Measurements from ENCODE around the gene EIF2AK2.
A peak's percentile ranks its signal among the peaks of the same experiment; 100 is the strongest.
"Not testable (repeated sequence)": the region's sequence is repeated elsewhere in the genome, so short reads cannot be mapped to it uniquely, and the experiment has no call there.

Gene EIF2AK2

DNA sequence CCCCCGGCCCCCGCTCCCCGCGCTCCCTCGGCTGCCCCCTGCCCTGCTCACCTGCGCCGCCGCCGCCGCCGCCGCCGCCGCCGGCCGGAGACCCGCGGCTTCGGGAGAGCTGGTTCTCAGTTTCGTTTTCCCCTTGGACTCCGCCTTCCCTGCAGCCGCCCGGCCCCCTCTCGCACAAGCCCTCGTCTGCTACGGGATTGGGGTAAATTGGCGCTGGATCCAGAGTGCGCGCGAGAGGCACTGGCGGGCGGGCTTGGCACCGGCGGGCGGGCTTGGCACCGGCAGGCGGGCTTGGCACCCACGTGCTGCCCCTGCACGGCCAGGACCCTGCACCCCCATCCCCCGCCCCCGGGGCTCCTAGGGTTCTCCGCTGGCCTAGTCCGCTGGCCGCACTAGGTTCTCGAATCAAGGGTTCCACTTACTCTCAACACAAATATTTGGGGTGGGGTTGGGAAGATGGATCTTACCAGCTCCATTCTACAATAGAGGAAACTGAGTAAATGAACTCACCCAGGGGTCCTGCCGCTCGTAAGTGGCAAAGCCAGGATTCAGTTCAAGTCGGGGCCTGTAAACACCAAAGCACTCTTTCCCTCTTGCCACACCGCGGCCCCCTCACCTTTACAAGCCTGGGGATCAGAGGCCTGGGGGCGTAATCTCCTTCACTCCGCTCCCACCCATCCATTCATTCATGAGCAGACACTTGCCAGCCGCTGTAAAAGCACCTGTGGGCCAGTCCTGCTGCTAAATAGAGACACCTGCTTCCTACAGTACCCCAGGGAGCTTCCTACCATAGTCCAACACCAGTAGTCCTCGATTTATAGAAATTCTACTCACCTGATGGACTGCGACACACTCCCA is at the start of gene EIF2AK2:
Gene EIF2AK2, minus strand, starts transcription at position 124 of the 858 bp plus-strand sequence. CDS start 9,174 bp downstream, outside the sequence.
- DNase-seq (ENCODE audit: low read depth): peak; percentile 84
- TF ChIP-seq, protein P1, sequence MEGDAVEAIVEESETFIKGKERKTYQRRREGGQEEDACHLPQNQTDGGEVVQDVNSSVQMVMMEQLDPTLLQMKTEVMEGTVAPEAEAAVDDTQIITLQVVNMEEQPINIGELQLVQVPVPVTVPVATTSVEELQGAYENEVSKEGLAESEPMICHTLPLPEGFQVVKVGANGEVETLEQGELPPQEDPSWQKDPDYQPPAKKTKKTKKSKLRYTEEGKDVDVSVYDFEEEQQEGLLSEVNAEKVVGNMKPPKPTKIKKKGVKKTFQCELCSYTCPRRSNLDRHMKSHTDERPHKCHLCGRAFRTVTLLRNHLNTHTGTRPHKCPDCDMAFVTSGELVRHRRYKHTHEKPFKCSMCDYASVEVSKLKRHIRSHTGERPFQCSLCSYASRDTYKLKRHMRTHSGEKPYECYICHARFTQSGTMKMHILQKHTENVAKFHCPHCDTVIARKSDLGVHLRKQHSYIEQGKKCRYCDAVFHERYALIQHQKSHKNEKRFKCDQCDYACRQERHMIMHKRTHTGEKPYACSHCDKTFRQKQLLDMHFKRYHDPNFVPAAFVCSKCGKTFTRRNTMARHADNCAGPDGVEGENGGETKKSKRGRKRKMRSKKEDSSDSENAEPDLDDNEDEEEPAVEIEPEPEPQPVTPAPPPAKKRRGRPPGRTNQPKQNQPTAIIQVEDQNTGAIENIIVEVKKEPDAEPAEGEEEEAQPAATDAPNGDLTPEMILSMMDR (conservative IDR thresholded peaks at IDR 0.05; ENCODE audit: low read length): no peak
- H3K4me3 ChIP-seq (ENCODE audit: low read length): peak within 1 kb of the TSS; percentile 83

DNA sequence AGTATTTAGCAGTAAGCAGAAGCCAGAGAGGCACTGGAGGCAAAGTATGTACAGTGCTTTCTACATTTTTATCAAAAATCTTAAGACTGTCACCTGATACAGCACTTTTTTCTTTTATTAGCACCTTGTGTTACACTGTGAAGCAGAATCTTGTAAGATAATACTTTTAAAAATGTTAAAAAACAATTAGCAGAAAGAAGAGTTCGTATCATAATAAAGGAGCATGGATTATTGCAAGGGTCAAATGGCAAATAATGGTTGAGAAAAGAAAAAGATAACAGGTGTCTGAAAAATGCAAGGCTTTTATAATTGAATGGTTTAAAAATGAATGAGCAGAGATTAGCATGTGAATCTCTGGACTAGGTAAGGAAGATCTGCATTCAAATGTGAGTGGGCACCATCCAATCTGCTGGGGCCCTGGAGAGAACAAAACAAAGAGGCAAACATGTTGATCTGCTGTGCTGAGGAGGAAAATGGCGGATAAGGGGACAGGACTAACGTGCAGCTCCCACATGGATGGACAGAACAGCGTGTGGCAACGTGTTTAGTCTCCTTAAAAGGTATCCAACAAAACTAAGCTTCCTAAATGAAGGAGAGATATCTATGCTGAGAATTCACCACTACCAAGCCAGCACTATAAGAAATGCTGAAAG is 49.0 kb upstream of the EIF2AK2 start:
- no peak for DNase-seq (ENCODE audit: low read depth)
- H3K4me3 ChIP-seq (ENCODE audit: low read length): no peak overlapping the region
- TF ChIP-seq, protein P1 (conservative IDR thresholded peaks at IDR 0.05; ENCODE audit: low read length): no peak

DNA sequence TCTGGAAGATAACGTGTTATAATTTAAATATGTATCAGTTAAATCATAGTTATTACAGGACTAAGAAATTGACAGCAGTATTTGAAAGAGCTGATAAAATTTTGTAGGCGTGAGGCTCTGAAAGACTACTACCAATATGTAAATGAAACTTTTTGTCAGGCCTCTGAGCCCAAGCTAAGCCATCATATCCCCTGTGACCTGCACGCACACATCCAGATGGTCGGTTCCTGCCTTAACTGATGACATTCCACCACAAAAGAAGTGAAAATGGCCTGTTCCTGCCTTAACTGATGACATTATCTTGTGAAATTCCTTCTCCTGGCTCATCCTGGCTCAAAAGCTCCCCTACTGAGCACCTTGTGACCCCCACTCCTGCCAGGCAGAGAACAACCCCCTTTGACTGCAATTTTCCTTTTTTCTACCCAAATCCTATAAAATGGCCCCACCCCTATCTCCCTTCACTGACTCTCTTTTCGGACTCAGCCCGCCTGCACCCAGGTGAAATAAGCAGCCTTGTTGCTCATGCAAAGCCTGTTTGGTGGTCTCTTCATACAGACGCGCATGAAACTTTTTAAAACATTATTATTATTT is 48.4 kb upstream of the EIF2AK2 start:
- not testable (repeated sequence) for H3K4me3 ChIP-seq (ENCODE audit: low read length); DNase-seq (ENCODE audit: low read depth)

DNA sequence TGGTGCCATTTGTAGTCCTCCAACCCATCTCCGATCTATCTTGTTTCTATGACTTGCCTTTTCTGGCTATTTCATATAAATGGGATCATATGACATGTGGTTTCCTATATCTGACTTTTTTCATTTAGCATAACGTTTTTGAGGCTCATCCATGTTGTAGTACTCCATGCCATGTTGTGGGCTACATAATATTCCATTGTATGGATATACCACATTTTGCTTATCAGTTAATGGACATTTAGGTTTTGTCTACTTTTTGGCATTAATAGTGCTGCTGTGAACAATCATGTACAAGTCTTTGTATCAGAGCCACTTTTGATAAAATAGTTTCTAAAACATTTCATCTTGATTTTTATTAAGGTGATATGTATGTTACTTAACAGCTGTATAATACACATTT is 46.9 kb upstream of the EIF2AK2 start:
- H3K4me3 ChIP-seq (ENCODE audit: low read length): no peak overlapping the region

DNA sequence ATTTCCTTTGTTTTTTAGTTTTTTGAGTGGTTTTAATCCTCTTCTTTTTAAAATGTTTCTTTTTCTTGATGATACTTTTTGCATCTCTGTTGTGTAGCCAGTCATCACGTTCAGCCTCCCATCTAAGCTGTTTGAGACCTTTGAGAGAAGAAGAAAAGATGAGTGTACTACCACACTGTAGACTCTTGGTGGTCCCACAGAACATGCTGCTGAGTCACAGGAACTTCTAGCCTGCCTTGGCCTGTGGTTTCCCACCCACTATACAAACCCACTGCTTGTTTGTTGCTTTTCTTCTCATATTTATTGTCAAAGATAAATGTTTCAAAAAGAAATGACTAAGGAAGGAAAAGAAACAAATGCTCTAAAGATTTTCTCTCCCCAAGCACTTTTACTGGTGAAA is 45.0 kb upstream of the EIF2AK2 start:
- no peak overlapping the region for H3K4me3 ChIP-seq (ENCODE audit: low read length)
- no peak for DNase-seq (ENCODE audit: low read depth)
- TF ChIP-seq, protein P1 (conservative IDR thresholded peaks at IDR 0.05; ENCODE audit: low read length): no peak

More for the DNA sequence above, 46.9 kb upstream of the EIF2AK2 start:
- no peak for DNase-seq (ENCODE audit: low read depth)
- TF ChIP-seq, protein P1 (conservative IDR thresholded peaks at IDR 0.05; ENCODE audit: low read length): no peak

DNA sequence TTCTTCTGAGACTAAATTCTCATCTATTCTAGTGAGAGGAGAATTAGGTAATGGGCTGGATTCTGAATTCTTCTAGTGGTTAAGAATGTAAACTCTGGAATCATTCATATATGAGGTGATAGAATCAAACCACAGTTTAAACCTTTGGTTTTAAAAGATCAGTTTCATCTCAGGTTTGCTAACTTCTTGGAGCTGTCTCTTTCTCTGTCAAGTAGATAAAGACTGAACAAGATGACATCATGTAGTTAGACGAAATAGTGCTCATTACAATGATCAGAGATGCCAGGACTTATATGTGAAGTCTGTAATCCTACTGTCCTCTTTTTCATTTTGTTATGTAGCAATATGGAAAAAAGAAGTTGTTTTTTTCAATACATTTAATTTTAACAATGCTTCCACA is 44.4 kb upstream of the EIF2AK2 start:
- no peak for DNase-seq (ENCODE audit: low read depth)
- TF ChIP-seq, protein P1 (conservative IDR thresholded peaks at IDR 0.05; ENCODE audit: low read length): no peak
- H3K4me3 ChIP-seq (ENCODE audit: low read length): no peak overlapping the region

DNA sequence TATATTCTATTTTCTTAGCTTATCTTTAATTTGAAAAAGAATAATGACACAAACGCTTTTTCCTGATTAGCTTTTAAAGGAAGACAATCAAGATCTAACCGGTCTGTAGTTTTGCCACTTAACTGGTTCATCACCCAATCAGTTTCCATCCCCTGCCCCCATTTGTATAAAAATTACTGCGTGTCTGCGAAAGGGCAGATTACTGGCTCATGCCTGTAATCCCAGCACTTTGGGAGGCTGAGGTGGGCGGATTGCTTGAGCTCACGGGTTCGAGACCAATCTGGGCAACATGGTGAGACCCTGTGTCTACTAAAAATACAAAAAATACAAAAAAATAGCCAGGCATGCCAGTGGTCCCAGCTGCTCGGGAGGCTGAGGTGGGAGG is 41.9 kb upstream of the EIF2AK2 start:
- DNase-seq (ENCODE audit: low read depth): no peak
- TF ChIP-seq, protein P1 (conservative IDR thresholded peaks at IDR 0.05; ENCODE audit: low read length): no peak
- no peak overlapping the region for H3K4me3 ChIP-seq (ENCODE audit: low read length)

Data from AG10803 (cell line).